Upper lobe of left lung (tissue), 6 donors: ENCODE measurements around the gene FAM89A. TPM values are rescaled to one million over a fixed set of nuclear protein-coding genes. Genes with fewer than 3 reads are reported as not detected.
A peak's percentile ranks its signal among the peaks of the same experiment; 100 is the strongest.

Source experiments
- ATAC-seq, 2 donors: fragments of 200-7000 bp; cut with Tn5 transposase; one replicate each; pipeline ENCODE4 v1.9.1; 2022; ENCODE audit warnings: mild to moderate bottlenecking in 2 of 2, moderate library complexity in 2 of 2; ENCODE audit not compliant: low FRiP score in 2 of 2
- DNase-seq, 2 donors: peaks; one replicate each; pipeline ENCODE4 v3.0.0-alpha.2; 2019 to 2020
- H3K27ac ChIP-seq, 4 donors: fragments of 200-600 bp; sonication (generic); one replicate each; pipeline ENCODE4 v1.5.1; 2016 to 2019
- H3K27me3 ChIP-seq, 4 donors: fragments of 200-600 bp; sonication (generic); one replicate each; pipeline ENCODE4 v1.5.1; 2017 to 2019
- H3K36me3 ChIP-seq, 4 donors: fragments of 200-600 bp; sonication (generic); one replicate each; pipeline ENCODE4 v1.5.1; 2016 to 2019
- H3K4me1 ChIP-seq, 4 donors: fragments of 200-600 bp; sonication (generic); one replicate each; pipeline ENCODE4 v1.5.1; 2018 to 2019
- H3K4me3 ChIP-seq, 4 donors: fragments of 200-600 bp; sonication (generic); one replicate each; pipeline ENCODE4 v1.5.1; 2017 to 2019; ENCODE audit warnings: mild to moderate bottlenecking in 2 of 4, moderate library complexity in 1 of 4
- H3K9me3 ChIP-seq, 4 donors: fragments of 200-600 bp; sonication (generic); one replicate each; pipeline ENCODE4 v1.5.1; 2018 to 2019
- CTCF ChIP-seq, 6 experiments: fragments of 450-650 bp in 4 of 6; fragments of 200-600 bp in 2 of 6; sonication (generic) in 2 of 6; IDR thresholded peaks; one replicate each; pipeline ENCODE4 v1.5.1; 2016 to 2019; ENCODE audit warnings: antibody characterized with exemption in 6 of 6
- EP300 ChIP-seq, 4 donors: sonication (generic); formaldehyde crosslinking; IDR thresholded peaks; one replicate each; pipeline ENCODE4 v1.5.1; 2017; ENCODE audit warnings: antibody characterized with exemption in 4 of 4, control low read depth in 2 of 4
- POLR2A ChIP-seq, 4 donors: fragments of 450-650 bp; IDR thresholded peaks; one replicate each; pipeline ENCODE4 v1.5.1; 2016 to 2017; ENCODE audit warnings: antibody characterized with exemption in 4 of 4, mild to moderate bottlenecking in 2 of 4
- POLR2AphosphoS5 ChIP-seq, 2 donors: sonication (generic); formaldehyde crosslinking; IDR thresholded peaks; one replicate each; pipeline ENCODE4 v1.5.1; 2017; ENCODE audit warnings: antibody characterized with exemption in 2 of 2
- WGBS, 2 donors: methylation state at CpG; one replicate each; pipeline ENCODE4 v1.1.5; 2017 to 2018; 5-methylcytosine and 5-hydroxymethylcytosine counted together
- total RNA-seq, 6 donors: library from RNA; depleted of rRNA in 4 of 6; stranded (reverse); fragments of >200 nt in 4 of 6; gene quantifications; one replicate each; pipeline versions ENCODE4 v1.1.0 to v1.2.1, GENCODE V29; 2016 to 2021
- donor health status: DM: no; HTN: no; CAD: no; lungs with moderate emphysema.
- donor health status: DM: no; HTN: yes; CAD: no; lungs with severe emphysema.

The FAM89A gene
- total RNA-seq, 6 donors from 2014 or later = 17.8 to 64.5 (median 39.3) TPM

DNA sequence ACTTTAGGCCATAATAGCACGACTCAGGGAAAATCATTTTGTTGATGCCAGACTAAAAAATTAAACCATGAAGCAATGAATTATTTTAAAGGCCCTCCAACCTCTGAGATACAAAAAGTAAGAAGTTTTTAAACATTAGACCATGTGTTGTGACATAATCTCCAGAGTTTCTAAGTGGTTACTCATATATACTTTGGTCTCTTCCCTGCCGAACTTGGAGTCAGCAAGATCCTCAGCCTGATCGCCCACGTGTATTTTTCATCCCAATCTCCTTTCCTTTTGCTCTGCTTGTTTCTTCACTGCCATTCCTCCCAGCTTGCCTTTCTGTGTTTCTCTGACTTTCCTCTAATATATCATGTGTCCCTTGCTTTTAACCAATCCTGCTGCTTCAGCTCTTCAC, 57.4 kb downstream of the FAM89A start:
- Histone ChIP-seq H3K27ac (peak overlapping the region in 1 of 4 donors; percentile 21), H3K9me3 (no peaks in the 10 kb centered on the region), H3K36me3 (no peaks in the 10 kb centered on the region), H3K27me3 (no peaks in the 10 kb centered on the region), H3K4me3 (no peak overlapping the region), H3K4me1 (peaks cover 3 to 26% (median 17%) of the 10 kb centered on the region in 4 donors)
- WGBS, 2 donors = 64 to 89% methylated on average over 4 of the region's 4 CpGs
- no peak for DNase-seq
- ATAC-seq = no peak
- TF ChIP-seq POLR2AphosphoS5 (IDR thresholded peaks at IDR 0.05) (no peak), CTCF (IDR thresholded peaks at IDR 0.05) (no peak)

DNA sequence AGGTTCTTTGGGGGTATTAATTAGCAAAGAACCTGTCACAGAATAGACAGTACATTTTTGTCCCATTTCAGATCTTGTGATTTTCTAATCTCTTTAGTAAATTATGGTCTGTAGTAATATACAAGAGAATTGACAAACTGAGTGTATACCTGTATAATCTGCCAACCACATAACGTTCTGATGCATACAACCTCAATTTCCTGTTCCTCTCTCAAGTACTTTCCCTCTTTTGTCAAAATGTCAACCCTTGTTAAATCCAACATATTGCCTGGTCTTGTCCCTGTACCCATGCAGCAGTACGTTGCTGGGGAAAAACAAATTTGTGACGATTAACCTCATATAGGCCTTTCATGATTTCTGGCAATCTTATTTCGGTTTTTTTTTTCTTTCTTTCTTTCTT, 60.1 kb downstream of the FAM89A start:
- DNase-seq (no peak), ATAC-seq (no peak)
- no peak overlapping the region for H3K27ac ChIP-seq
- H3K4me1 ChIP-seq = peaks cover 16 to 37% (median 28%) of the 10 kb centered on the region in 4 donors
- peaks cover 0 to 5% (median 2%) of the 10 kb centered on the region in 4 donors for H3K36me3 ChIP-seq
- H3K9me3 ChIP-seq = no peaks in the 10 kb centered on the region
- H3K4me3 ChIP-seq = peak overlapping the region in 3 of 4 donors; percentile 90 to 98 (median 93)
- WGBS, 2 donors = 64 to 65% methylated on average over 4 of the region's 4 CpGs
- TF ChIP-seq CTCF (IDR thresholded peaks at IDR 0.05) (no peak), POLR2AphosphoS5 (IDR thresholded peaks at IDR 0.05) (no peak), EP300 (IDR thresholded peaks at IDR 0.05) (no peak), POLR2A (IDR thresholded peaks at IDR 0.05) (no peak)
- no peaks in the 10 kb centered on the region for H3K27me3 ChIP-seq

DNA sequence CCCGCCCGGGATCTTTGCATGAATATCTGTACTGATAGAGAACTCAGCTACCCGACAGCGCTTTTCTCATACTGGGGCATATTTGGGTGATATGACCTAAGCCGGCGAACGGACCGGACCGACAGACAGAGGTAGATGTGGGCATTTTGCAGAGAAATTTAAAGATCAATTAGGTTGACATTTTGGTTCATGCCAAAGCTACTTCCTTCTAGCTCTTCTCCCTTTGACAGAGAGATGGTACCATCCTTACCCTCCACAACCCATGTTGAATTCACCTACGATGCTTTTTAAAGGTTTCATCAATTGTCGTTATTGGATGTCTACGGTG, 60.7 kb downstream of the FAM89A start:
- peak overlapping the region; percentile 90 to 98 (median 92) for H3K4me3 ChIP-seq
- H3K9me3 ChIP-seq = no peaks in the 10 kb centered on the region
- H3K27me3 ChIP-seq = no peaks in the 10 kb centered on the region
- no peak for TF ChIP-seq POLR2A (IDR thresholded peaks at IDR 0.05)
- no peak for TF ChIP-seq POLR2AphosphoS5 (IDR thresholded peaks at IDR 0.05)
- TF ChIP-seq EP300 (IDR thresholded peaks at IDR 0.05) = no peak
- TF ChIP-seq CTCF (IDR thresholded peaks at IDR 0.05) = no peak
- peak overlapping the region; percentile 43 to 89 (median 76) for H3K27ac ChIP-seq
- ATAC-seq (no peak), DNase-seq (no peak)
- 5 to 7% methylated on average over 12 of the region's 12 CpGs for WGBS, 2 donors
- H3K36me3 ChIP-seq = peaks cover 0 to 5% (median 2%) of the 10 kb centered on the region in 4 donors
- peaks cover 16 to 37% (median 28%) of the 10 kb centered on the region in 4 donors for H3K4me1 ChIP-seq

GRCh38 chr1:230978491-230979388, 61.3 kb downstream of the FAM89A start, which contains the start of the genes ARV1 and TTC13:
ARV1 (plus strand) TSS chr1:230979094; CDS start chr1:230979106, 12 bp downstream.
TTC13 (minus strand) TSS chr1:230978861; CDS start chr1:230978830, 31 bp downstream.
- no peaks in the 10 kb centered on the region for H3K9me3 ChIP-seq
- TF ChIP-seq EP300 (IDR thresholded peaks at IDR 0.05) (peak in 1 of 4 donors; percentile 74), POLR2AphosphoS5 (IDR thresholded peaks at IDR 0.05) (peak; percentile 89 to 90), CTCF (IDR thresholded peaks at IDR 0.05) (peak in 5 of 6 experiments; percentile 20 to 57 (median 39)), POLR2A (IDR thresholded peaks at IDR 0.05) (peak in 2 of 4 donors; percentile 35 to 88)
- H3K4me3 ChIP-seq = peak within 1 kb of the TSS; percentile 90 to 98 (median 94)
- peaks cover 16 to 33% (median 26%) of the 10 kb centered on the region in 4 donors for H3K4me1 ChIP-seq
- WGBS, 2 donors = 0 to 2% methylated on average over 9 to 36 of the region's 79 CpGs
- peak; percentile 97 to 100 for DNase-seq
- peak; percentile 99 to 100 for ATAC-seq
- H3K27me3 ChIP-seq = no peaks in the 10 kb centered on the region
- H3K27ac ChIP-seq = peak within 1 kb of the TSS; percentile 71 to 89 (median 76)
- peaks cover 0 to 5% (median 2%) of the 10 kb centered on the region in 4 donors for H3K36me3 ChIP-seq
